KMS-11 (cell line): ENCODE measurements around the gene DBN1.

Experiments
- H2AFZ ChIP-seq: fragments of 200-600 bp; sonication (generic); 2 replicates; pipeline ENCODE4 v1.6.1; 2016; ENCODE audit warnings: antibody characterized with exemption, mixed run types, low read depth
- H3K27ac ChIP-seq: fragments of 200-600 bp; sonication (generic); 2 replicates; pipeline ENCODE4 v1.6.1; 2016; ENCODE audit warnings: mild to moderate bottlenecking, mixed run types
- H3K27me3 ChIP-seq: fragments of 200-600 bp; sonication (generic); 2 replicates; pipeline ENCODE4 v1.6.1; 2017; ENCODE audit warnings: mild to moderate bottlenecking, low read depth, mixed run types, moderate library complexity; ENCODE audit not compliant: insufficient read depth
- H3K36me3 ChIP-seq: fragments of 200-600 bp; sonication (generic); 2 replicates; pipeline ENCODE4 v1.6.1; 2017; ENCODE audit warnings: mild to moderate bottlenecking, mixed run types; ENCODE audit not compliant: insufficient read depth
- H3K4me1 ChIP-seq: fragments of 200-600 bp; sonication (generic); 2 replicates; pipeline ENCODE4 v1.6.1; 2016; ENCODE audit warnings: mild to moderate bottlenecking, low read depth, mixed run types; ENCODE audit not compliant: poor library complexity, severe bottlenecking
- H3K4me2 ChIP-seq: fragments of 200-600 bp; sonication (generic); 2 replicates; pipeline ENCODE4 v1.7.0; 2016; ENCODE audit warnings: mild to moderate bottlenecking, mixed run types
- H3K4me3 ChIP-seq: fragments of 200-600 bp; sonication (generic); IDR thresholded peaks from 2 replicates; pipeline ENCODE4 v1.6.1; 2017; ENCODE audit warnings: low read depth, low read length, mixed read lengths; ENCODE audit not compliant: insufficient read depth
- H3K79me2 ChIP-seq: fragments of 200-600 bp; sonication (generic); 2 replicates; pipeline ENCODE4 v1.6.1; 2016; ENCODE audit warnings: low read depth, mixed run types; ENCODE audit not compliant: insufficient read depth
- H3K9ac ChIP-seq: fragments of 200-600 bp; sonication (generic); 2 replicates; pipeline ENCODE4 v1.6.1; 2016; ENCODE audit warnings: mild to moderate bottlenecking, mixed run types
- H4K20me1 ChIP-seq: fragments of 200-600 bp; sonication (generic); 2 replicates; pipeline ENCODE4 v1.6.1; 2016; ENCODE audit warnings: mild to moderate bottlenecking, mixed run types; ENCODE audit not compliant: insufficient read depth
- CTCF ChIP-seq: fragments of 200-600 bp; sonication (generic); conservative IDR thresholded peaks from 2 replicates; pipeline ENCODE4 v1.6.1; 2017; ENCODE audit warnings: low read depth, mild to moderate bottlenecking, antibody characterized with exemption, low read length, moderate library complexity, mixed read lengths

The DBN1 gene

DNA sequence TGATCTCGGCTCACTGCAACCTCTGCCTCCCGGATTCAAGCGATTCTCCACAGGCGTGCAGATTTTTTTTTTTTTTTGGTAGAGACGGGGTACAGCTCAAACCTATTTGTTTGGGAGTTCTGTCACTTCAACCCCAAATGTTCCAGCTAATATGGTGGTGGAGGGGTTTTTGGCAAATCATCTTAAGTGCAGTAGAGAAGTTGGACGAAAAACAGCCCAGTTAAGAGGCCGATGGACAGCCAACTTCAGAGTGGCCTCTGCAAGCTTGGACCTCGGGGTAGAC is 27.6 kb downstream of the DBN1 start:
- H3K36me3 ChIP-seq, result no peaks in the 10 kb centered on the region
- no peaks in the 10 kb centered on the region for H3K27me3 ChIP-seq
- no peak for TF ChIP-seq CTCF
- no peaks in the 10 kb centered on the region for H3K79me2 ChIP-seq
- peak overlapping the region; percentile 56 for H3K27ac ChIP-seq
- peak overlapping the region; percentile 63 for H3K9ac ChIP-seq
- H3K4me1 ChIP-seq, result peaks cover 31% of the 10 kb centered on the region
- H4K20me1 ChIP-seq, result no peaks in the 10 kb centered on the region
- peak overlapping the region; percentile 34; the same call in 1 of the 2 replicates for H2AFZ ChIP-seq
- H3K4me3 ChIP-seq, result no peak overlapping the region
- H3K4me2 ChIP-seq, result peak overlapping the region; percentile 89

DNA sequence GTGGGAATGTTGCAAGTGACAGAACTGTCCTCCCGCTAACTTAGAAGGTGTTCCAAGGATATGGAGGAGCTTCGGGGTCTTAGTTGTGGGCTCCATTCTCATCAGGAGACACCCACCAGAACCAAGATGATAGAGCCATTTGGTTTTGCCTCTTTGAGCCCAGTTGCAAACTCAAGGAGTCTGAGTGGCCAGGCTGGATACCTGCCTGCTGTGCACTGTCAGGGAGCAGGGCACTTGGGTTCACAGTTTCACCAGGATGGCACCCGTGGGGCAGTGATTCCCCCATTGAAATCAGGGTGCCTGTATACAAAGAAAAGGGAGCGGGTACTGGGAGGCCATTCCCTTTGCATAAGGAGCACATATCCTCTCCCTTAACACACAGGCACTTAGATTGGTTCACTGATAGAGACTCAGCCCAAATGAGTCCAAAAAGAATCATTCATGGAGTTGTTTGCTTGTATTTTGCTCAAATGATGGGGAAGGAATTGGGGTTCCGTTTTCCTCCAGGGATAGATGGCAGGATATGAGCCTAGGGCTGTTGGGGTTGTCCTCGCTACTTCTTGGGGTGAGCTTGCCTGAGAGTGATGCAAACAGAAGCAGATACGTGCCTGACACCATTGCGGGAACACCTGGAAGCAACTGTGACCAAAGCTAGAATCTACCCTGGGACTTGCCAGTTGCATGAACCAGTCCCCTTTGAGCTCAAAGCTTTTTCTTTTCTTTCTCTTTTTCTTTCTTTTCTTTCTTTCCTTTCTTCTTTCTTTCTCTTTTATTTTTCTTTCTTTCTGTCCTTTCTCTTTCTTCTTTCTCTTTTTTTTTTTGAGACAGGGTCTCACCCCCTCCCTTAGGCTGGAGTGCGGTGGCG is 28.1 kb downstream of the DBN1 start:
- H3K4me1 ChIP-seq, result peaks cover 31% of the 10 kb centered on the region

DNA sequence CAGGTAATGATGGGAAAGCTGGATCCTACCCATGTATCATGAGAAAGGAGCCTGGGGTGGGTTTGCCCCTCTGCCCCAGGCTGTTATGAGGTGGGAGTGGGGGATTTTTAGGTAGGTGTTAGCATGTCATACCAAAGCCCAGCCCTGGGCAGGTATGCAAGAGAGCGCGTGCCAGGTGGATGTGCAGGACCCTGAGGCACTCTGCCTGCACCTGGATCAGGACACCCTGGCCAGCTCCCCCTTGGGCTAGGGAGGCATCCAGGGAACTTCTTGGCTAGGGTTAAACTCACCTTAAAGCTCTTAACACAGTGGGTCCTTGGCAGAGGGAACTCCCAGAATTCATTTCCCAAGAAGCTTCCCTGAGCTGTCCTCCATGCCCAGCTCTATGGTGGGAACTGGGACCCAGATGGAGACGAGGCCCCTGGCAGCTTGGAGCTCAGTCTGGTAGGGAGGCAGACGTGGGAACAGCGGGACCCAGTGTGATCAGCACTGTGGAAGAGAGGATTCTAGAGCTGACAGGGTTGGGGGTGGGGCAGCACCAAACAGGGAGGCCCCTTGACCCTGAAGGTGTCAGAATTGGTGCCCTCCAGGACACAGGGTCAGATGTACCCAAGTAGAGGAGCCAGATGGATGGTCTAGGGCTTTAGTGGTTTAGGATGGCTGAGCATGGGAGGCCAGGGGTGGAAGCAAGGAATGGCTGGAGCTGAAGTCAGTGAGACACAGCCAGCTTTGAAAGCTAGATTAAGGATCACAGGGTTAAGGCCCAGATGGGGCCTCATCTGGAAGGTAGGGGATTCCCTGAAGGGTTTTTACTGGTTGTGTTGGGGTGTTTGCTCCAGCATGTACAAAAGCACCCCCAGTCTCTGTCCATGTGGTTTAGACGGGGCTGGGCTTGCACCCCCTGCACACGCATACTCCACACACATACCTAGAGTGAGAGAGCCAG is 29.1 kb downstream of the DBN1 start:
- Histone ChIP-seq H4K20me1 (no peaks in the 10 kb centered on the region), H3K27ac (peak overlapping the region; percentile 56; the same call in 1 of the 2 replicates), H3K27me3 (no peaks in the 10 kb centered on the region), H2AFZ (no peak overlapping the region), H3K36me3 (no peaks in the 10 kb centered on the region), H3K9ac (no peak overlapping the region; the same call in 1 of the 2 replicates), H3K4me1 (peaks cover 31% of the 10 kb centered on the region), H3K4me2 (peak overlapping the region; percentile 89), H3K79me2 (no peaks in the 10 kb centered on the region), H3K4me3 (no peak overlapping the region)
- TF ChIP-seq CTCF, result no peak

More for the DNA sequence above, 28.1 kb downstream of the DBN1 start:
- Histone ChIP-seq H3K9ac (peak overlapping the region; percentile 63; the same call in 1 of the 2 replicates), H2AFZ (no peak overlapping the region; the same call in 1 of the 2 replicates), H3K79me2 (no peaks in the 10 kb centered on the region), H3K36me3 (no peaks in the 10 kb centered on the region), H3K27ac (peak overlapping the region; percentile 56; the same call in 1 of the 2 replicates), H3K4me2 (peak overlapping the region; percentile 89), H3K27me3 (no peaks in the 10 kb centered on the region), H3K4me3 (no peak overlapping the region), H4K20me1 (no peaks in the 10 kb centered on the region)
- TF ChIP-seq CTCF, result no peak

DNA sequence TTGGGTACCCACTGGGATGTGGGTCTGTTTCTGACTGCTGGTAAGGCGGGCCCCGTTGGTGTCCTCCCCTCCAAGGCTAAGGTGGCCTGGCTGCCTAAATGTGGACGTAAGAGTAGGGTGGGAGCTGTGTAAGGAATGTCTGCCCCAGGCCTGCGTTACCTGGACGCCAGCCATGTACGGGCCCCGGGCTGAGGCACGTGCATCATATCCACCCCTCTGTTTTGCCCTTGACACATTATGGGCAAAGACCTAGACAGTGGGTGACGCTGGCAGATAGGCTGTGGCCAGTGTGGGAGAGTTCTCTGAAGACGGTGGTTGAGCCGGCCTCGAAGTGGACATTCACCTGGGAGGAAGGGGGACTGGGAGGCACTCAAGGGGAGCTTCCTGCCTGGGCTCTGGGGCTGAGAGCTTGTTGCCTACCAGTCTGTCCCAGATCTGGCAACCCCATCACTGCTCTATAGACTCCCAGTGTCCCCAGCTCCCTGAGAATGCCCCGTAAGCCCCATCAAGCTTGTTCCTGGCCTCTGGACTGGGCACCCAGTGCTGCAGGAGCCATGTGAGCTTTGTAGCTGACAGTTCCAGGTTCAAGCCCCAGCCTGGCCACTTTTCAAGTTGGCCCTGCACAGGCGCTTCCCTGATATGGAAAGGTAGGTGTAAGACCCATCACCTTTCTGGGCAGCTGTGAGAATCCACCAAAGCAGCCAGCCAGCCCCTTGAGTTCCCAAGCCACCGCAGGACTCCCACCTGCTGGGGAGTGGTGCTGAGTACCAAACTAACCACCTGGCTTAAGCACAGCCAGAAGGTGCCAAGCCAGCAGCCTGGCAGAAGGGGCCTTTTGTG is 30.1 kb downstream of the DBN1 start:
- TF ChIP-seq CTCF, result no peak
- H3K4me1 ChIP-seq, result peaks cover 31% of the 10 kb centered on the region
- no peak overlapping the region for H2AFZ ChIP-seq
- H3K4me3 ChIP-seq, result no peak overlapping the region
- H3K9ac ChIP-seq, result no peak overlapping the region
- H3K79me2 ChIP-seq, result no peaks in the 10 kb centered on the region
- no peaks in the 10 kb centered on the region for H3K36me3 ChIP-seq
- H3K4me2 ChIP-seq, result no peak overlapping the region; the same call in 1 of the 2 replicates
- no peak overlapping the region for H3K27ac ChIP-seq
- H3K27me3 ChIP-seq, result no peaks in the 10 kb centered on the region
- no peaks in the 10 kb centered on the region for H4K20me1 ChIP-seq
